IMR-90 (cell line): ENCODE data around the gene NRSN1.

Experiments used
- BHLHE40 ChIP-seq: fragments of 150-350 bp; IDR thresholded peaks from 2 replicates; pipeline ENCODE4 v1.6.1; 2016; ENCODE audit warnings: mild to moderate bottlenecking, low read depth, low read length
- TF ChIP-seq, protein P1 (sequence below): fragments of 150-350 bp; IDR thresholded peaks from 2 replicates; pipeline ENCODE4 v1.6.1; 2017; ENCODE audit warnings: mild to moderate bottlenecking, antibody characterized with exemption, low read length, low read depth
- TF ChIP-seq, protein P2 (sequence below): conservative IDR thresholded peaks from 2 replicates; pipeline ENCODE4 v1.5.1; 2012; ENCODE audit warnings: mild to moderate bottlenecking, low read depth, low read length, improper control_type of control experiment

DNA sequence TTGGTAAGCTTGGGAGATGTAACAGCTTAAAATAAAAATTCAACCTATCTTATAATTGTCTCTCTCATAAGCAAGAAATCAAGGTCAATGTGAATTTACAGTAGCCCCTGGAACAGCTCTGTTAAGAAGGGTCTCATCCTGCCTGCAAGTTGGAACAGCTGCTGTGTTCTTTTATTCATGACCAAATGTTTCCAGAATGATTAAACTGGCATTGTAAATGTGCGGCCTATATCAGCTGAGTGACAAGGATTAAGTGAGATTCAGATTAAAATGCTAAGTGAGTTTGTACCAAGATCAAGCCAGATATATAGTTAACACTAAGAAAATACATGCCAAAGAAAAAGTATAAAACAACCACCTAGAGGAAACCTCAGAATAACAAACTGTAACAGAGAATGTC, 45.3 kb upstream of the NRSN1 start:
- TF ChIP-seq, protein P1, sequence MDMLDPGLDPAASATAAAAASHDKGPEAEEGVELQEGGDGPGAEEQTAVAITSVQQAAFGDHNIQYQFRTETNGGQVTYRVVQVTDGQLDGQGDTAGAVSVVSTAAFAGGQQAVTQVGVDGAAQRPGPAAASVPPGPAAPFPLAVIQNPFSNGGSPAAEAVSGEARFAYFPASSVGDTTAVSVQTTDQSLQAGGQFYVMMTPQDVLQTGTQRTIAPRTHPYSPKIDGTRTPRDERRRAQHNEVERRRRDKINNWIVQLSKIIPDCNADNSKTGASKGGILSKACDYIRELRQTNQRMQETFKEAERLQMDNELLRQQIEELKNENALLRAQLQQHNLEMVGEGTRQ = no peak
- TF ChIP-seq, protein P2, sequence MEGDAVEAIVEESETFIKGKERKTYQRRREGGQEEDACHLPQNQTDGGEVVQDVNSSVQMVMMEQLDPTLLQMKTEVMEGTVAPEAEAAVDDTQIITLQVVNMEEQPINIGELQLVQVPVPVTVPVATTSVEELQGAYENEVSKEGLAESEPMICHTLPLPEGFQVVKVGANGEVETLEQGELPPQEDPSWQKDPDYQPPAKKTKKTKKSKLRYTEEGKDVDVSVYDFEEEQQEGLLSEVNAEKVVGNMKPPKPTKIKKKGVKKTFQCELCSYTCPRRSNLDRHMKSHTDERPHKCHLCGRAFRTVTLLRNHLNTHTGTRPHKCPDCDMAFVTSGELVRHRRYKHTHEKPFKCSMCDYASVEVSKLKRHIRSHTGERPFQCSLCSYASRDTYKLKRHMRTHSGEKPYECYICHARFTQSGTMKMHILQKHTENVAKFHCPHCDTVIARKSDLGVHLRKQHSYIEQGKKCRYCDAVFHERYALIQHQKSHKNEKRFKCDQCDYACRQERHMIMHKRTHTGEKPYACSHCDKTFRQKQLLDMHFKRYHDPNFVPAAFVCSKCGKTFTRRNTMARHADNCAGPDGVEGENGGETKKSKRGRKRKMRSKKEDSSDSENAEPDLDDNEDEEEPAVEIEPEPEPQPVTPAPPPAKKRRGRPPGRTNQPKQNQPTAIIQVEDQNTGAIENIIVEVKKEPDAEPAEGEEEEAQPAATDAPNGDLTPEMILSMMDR = no peak
- TF ChIP-seq BHLHE40 = no peak
